Neural cell (in vitro differentiated cells): ENCODE data around the gene ADAMTS6. TPM values are rescaled to one million over a fixed set of nuclear protein-coding genes. Genes with fewer than 3 reads are reported as not detected.

ENCODE experiments used
- H2AFZ ChIP-seq: fragments of 200-600, 300-800 bp; sonication (generic), shearing (Covaris generic); 2 replicates; pipeline ENCODE4 v1.6.0; 2014; ENCODE audit warnings: low read depth, mild to moderate bottlenecking, antibody characterized with exemption, low read length, moderate library complexity
- H3F3A ChIP-seq: fragments of 200-600 bp; shearing (Covaris generic); 2 replicates; pipeline ENCODE4 v1.6.1; 2016; ENCODE audit warnings: mild to moderate bottlenecking, moderate library complexity, mixed read lengths, antibody characterized with exemption, low read length; ENCODE audit not compliant: insufficient read depth, poor library complexity, severe bottlenecking
- H3K27ac ChIP-seq: fragments of 200-600, 300-800 bp; sonication (generic), shearing (Covaris generic); 2 replicates; pipeline ENCODE4 v1.5.1; 2014; ENCODE audit warnings: mild to moderate bottlenecking, low read length, moderate library complexity
- H3K27me3 ChIP-seq: fragments of 300-800, 200-600 bp; sonication (generic), shearing (Covaris generic); 2 replicates; pipeline ENCODE4 v1.6.0; 2014; ENCODE audit warnings: mild to moderate bottlenecking, low read depth, low read length, moderate library complexity; ENCODE audit not compliant: insufficient read depth
- H3K36me3 ChIP-seq: fragments of 300-800, 200-600 bp; sonication (generic), shearing (Covaris generic); 2 replicates; pipeline ENCODE4 v1.5.1; 2014; ENCODE audit warnings: mild to moderate bottlenecking, antibody characterized with exemption, low read length, moderate library complexity; ENCODE audit not compliant: insufficient read depth
- H3K4me2 ChIP-seq: fragments of 300-800, 200-600 bp; sonication (generic), shearing (Covaris generic); 2 replicates; pipeline ENCODE4 v1.6.0; 2014; ENCODE audit warnings: mild to moderate bottlenecking, low read length
- H3K4me3 ChIP-seq: fragments of 300-800, 200-600 bp; sonication (generic), shearing (Covaris generic); 2 replicates; pipeline ENCODE4 v1.5.1; 2014; ENCODE audit warnings: mild to moderate bottlenecking, low read length, moderate library complexity
- H3K79me2 ChIP-seq: fragments of 200-600 bp; shearing (Covaris generic); replicated peaks from 2 replicates; pipeline ENCODE4 v1.6.0; 2014; ENCODE audit warnings: mild to moderate bottlenecking, low read length, moderate library complexity; ENCODE audit not compliant: insufficient read depth
- H3K9ac ChIP-seq: fragments of 300-800, 200-600 bp; sonication (generic), shearing (Covaris generic); 2 replicates; pipeline ENCODE4 v1.6.1; 2016; ENCODE audit warnings: mild to moderate bottlenecking, low read length, mixed read lengths
- H3K9me2 ChIP-seq: fragments of 200-600 bp; shearing (Covaris generic); 2 replicates; pipeline ENCODE4 v1.6.1; 2016; ENCODE audit warnings: mild to moderate bottlenecking, low read length, mixed read lengths; ENCODE audit not compliant: insufficient read depth
- H3K9me3 ChIP-seq: fragments of 200-600, 300-800 bp; sonication (generic), shearing (Covaris generic); 2 replicates; pipeline ENCODE4 v1.6.1; 2016; ENCODE audit warnings: mild to moderate bottlenecking, mixed run types, low read length, moderate library complexity, mixed read lengths
- H4K20me1 ChIP-seq: fragments of 200-600 bp; shearing (Covaris generic); 2 replicates; pipeline ENCODE4 v1.6.1; 2016; ENCODE audit warnings: mild to moderate bottlenecking, mixed run types; ENCODE audit not compliant: insufficient read depth
- CTCF ChIP-seq: fragments of 450-650 bp; IDR thresholded peaks from 2 replicates; pipeline ENCODE4 v1.5.1; 2014; ENCODE audit warnings: antibody characterized with exemption, mild to moderate bottlenecking, moderate library complexity; ENCODE audit not compliant: poor library complexity, severe bottlenecking
- EP300 ChIP-seq: fragments of 450-650 bp; conservative IDR thresholded peaks from 2 replicates; pipeline ENCODE4 v1.6.1; 2014; ENCODE audit warnings: antibody characterized with exemption, mild to moderate bottlenecking, moderate library complexity; ENCODE audit not compliant: poor library complexity, severe bottlenecking
- EZH2 ChIP-seq: fragments of 200-600, 300-800 bp; shearing (Covaris generic), sonication (generic); IDR thresholded peaks from 2 replicates; pipeline ENCODE4 v1.6.1; 2014; ENCODE audit warnings: antibody characterized with exemption, low read length, borderline replicate concordance, mild to moderate bottlenecking; ENCODE audit not compliant: insufficient read depth, poor library complexity, severe bottlenecking
- MXI1 ChIP-seq: fragments of 450-650 bp; conservative IDR thresholded peaks from 2 replicates; pipeline ENCODE4 v1.6.1; 2014; ENCODE audit warnings: antibody characterized with exemption, mild to moderate bottlenecking; ENCODE audit not compliant: poor library complexity, severe bottlenecking
- POLR2AphosphoS5 ChIP-seq: IDR thresholded peaks from 2 replicates; pipeline ENCODE4 v1.6.1; 2012
- RAD21 ChIP-seq: fragments of 450-650 bp; conservative IDR thresholded peaks from 2 replicates; pipeline ENCODE4 v1.6.1; 2014; ENCODE audit warnings: antibody characterized with exemption, mild to moderate bottlenecking, moderate library complexity
- REST ChIP-seq: IDR thresholded peaks from 2 replicates; pipeline ENCODE4 v1.6.1; 2012; ENCODE audit warnings: borderline replicate concordance
- SMC3 ChIP-seq: fragments of 450-650 bp; conservative IDR thresholded peaks from 2 replicates; pipeline ENCODE4 v1.6.1; 2014; ENCODE audit warnings: antibody characterized with exemption, mild to moderate bottlenecking, moderate library complexity; ENCODE audit not compliant: poor library complexity
- TAF1 ChIP-seq: IDR thresholded peaks from 2 replicates; pipeline ENCODE4 v1.6.1; 2012; ENCODE audit warnings: low read depth
- polyA plus RNA-seq: library from polyadenylated mRNA; depleted of rRNA; stranded (reverse); fragments of >200 nt; gene quantifications from 2 replicates; pipeline ENCODE4 v1.2.3, GENCODE V29; 2014
- small RNA-seq, 3 experiments: library from RNA; depleted of rRNA; stranded (forward); fragments of <200 nt; gene quantifications; one replicate each; pipeline ENCODE3, GENCODE V24; 2012

ADAMTS6 gene
- polyA plus RNA-seq, 1 donor from 2014 or later: 0.58 TPM

GRCh38 chr5:65100911-65101631, 380.6 kb downstream of the ADAMTS6 start:
- no peaks in the 10 kb centered on the region for H3F3A ChIP-seq
- H3K4me2 ChIP-seq: no peak overlapping the region
- no peak overlapping the region for H3K9ac ChIP-seq
- no peak overlapping the region for H3K4me3 ChIP-seq
- no peak overlapping the region for H3K27ac ChIP-seq
- H3K9me2 ChIP-seq: no peaks in the 10 kb centered on the region
- no peak for TF ChIP-seq RAD21
- no peak for TF ChIP-seq REST
- TF ChIP-seq CTCF: no peak
- TF ChIP-seq MXI1: no peak
- TF ChIP-seq TAF1: no peak
- TF ChIP-seq SMC3: no peak
- no peak for TF ChIP-seq EP300
- TF ChIP-seq POLR2AphosphoS5: no peak
- no peak for TF ChIP-seq EZH2
- H4K20me1 ChIP-seq: no peaks in the 10 kb centered on the region
- no peaks in the 10 kb centered on the region for H3K79me2 ChIP-seq
- H2AFZ ChIP-seq: no peak overlapping the region
- no peaks in the 10 kb centered on the region for H3K9me3 ChIP-seq
- no peaks in the 10 kb centered on the region for H3K27me3 ChIP-seq
- H3K36me3 ChIP-seq: no peaks in the 10 kb centered on the region

Small RNA genes within 50 kb of the gene (small RNA-seq; reads per million reads assigned to genes)
- gene RF00019: 0 to 1.2 (median 0) reads per million in 3 experiments

Other genes starting within 250 kb of the ADAMTS6 start
- gene CENPK, start 81.2 kb upstream of the ADAMTS6 start, polyA plus RNA-seq: 5.6 and 6.5 TPM in 2 replicates
- gene PPWD1, start 81.4 kb upstream of the ADAMTS6 start, polyA plus RNA-seq: 118 and 121 TPM in 2 replicates
- gene TRIM23, start 142.4 kb upstream of the ADAMTS6 start, polyA plus RNA-seq: 28.2 and 29.0 TPM in 2 replicates
- gene SHLD3, start 143.1 kb upstream of the ADAMTS6 start, polyA plus RNA-seq: 20.9 and 26.8 TPM in 2 replicates
- gene TRAPPC13, start 143.1 kb upstream of the ADAMTS6 start, polyA plus RNA-seq: 80.3 and 95.0 TPM in 2 replicates
- 9.3 and 9.6 TPM in 2 replicates for gene SGTB, start 240.2 kb upstream of the ADAMTS6 start, polyA plus RNA-seq
- 13.7 and 18.7 TPM in 2 replicates for gene NLN, start 240.3 kb upstream of the ADAMTS6 start, polyA plus RNA-seq